Sigmoid colon (tissue), 4 donors: ENCODE results near the gene MMP25.
A peak's percentile ranks its signal among the peaks of the same experiment; 100 is the strongest.

Experiments used
- POLR2A ChIP-seq, 2 donors: fragments of 450-650 bp; IDR thresholded peaks; one replicate each; pipeline ENCODE4 v1.6.1; 2016; ENCODE audit warnings: antibody characterized with exemption in 2 of 2, mild to moderate bottlenecking in 2 of 2, moderate library complexity in 2 of 2
- POLR2AphosphoS5 ChIP-seq, 4 donors: sonication (generic); formaldehyde crosslinking; IDR thresholded peaks; one replicate each; pipeline ENCODE4 v1.6.1; 2017; ENCODE audit warnings: antibody characterized with exemption in 4 of 4

DNA sequence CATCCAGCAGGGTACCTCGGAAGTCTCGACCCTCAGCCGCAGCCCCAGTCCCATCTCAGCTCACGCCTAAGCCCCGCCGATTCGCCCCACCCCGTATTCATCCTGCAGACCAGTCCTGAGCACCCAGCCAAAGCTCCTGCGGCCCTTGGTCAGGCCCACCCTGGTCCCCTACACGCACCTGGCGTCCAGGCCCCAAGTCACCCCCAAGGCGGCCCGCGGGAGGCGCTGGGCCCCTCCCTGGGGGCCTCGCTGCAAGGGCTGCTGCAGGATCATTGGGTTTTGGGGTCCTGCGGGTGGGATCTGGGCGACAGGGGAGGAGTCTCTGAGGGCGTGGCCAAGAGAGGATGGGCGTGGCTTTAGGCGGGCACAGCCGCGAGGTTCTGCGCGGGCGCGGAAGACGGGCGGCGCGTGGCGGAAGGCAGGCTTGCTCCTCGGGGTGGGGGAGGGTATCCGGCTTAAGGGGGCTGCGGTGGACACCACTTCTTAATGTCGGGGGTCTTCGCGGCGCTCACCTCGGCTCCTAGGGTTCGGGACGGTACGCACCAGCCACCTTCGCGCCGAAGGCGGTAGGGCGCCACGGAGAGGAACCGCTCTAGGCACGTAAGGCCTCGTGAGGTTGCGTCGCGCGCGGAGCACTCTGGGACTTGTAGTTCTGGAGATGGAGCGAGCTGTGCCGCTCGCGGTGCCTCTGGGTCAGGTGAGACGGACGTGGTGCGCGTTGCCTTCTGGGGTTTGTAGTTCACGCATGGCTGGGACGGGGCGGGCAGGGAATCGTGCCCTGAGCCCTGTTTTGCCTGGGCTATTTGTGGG lies 22.5 kb upstream of the MMP25 start, which contains the start of the genes HCFC1R1 and THOC6:
- TF ChIP-seq POLR2AphosphoS5 (IDR thresholded peaks at IDR 0.05) (peak in 3 of 4 donors; percentile 50 to 78 (median 75)), POLR2A (IDR thresholded peaks at IDR 0.05) (peak; percentile 49 to 63)
